GM12874 (cell line): ENCODE results near the gene APOL6.

Source experiments
- CTCF ChIP-seq: IDR thresholded peaks from 2 replicates; pipeline ENCODE4 v1.5.1; 2011; ENCODE audit warnings: low read depth, mild to moderate bottlenecking, control low read depth, low read length, moderate library complexity; ENCODE audit not compliant: insufficient read depth

Gene APOL6

DNA sequence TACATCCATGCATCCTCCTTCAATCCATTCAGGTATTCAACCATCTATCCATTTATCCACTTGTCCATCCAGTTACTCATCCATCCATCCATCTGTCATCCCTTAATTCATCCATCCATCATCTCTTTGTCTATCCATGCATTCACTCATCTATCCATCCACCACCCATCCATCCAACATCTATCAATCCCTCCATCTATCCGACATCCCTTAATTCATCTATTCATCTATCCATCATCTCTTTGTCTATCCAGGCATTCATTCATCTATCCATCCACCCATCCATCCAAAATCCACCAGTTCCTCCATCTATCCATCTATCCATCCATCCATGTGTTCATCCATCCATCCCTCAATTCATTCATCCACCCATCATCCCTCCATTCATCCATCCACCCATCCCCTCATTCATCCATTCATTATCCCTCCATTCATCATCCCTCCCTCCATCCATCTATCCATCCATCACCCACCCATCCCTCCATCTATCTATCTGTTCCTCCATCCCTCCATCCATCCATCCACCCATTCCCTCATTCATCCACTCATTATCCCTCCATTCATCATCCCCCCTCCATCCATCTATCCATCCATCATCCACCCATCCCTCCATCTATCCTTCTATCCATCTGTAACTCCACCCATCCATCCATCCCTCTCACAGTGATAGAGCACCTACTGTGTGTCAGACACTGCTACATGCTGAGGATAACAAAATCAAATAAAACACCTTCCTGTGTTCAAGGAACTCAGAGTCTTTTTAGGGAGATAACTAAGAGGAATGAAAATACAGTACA is 29.6 kb upstream of the APOL6 start:
- TF ChIP-seq CTCF, result no peak

DNA sequence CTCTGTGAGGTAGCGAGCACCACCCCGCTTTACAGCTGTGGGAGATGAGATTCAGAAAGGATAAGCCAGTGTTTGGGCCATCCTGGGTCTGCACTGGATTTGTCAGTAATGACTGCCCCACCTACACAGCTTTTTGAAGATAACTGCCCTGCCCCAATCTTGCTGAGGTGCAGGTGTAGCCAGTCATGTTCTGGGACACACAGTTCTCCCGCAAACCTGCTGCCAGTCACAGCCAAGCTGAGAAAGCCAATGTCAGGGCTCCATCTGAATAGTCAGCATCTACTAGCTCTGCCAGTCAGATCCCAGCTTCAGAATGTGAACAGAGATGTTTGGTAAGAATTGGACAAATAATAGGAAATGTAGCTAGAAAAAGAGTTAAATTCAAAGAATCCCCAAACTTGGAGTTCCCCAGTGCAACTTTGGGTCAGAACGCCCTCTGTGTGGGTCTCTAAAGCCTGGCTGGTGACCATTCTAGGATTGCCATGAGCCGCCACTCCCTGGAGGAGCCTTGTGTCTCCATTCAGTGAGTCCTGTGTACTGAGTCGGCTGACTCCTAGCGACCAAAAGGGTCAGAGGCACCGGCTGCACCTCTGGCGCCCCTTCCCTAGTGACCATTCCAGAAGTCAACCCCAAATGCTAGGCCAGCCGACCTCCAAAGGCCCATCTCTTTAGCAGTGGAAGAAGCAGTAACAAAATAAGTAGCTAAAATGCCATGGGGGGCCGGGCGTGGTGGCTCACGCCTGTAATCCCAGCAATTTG is 28.7 kb upstream of the APOL6 start:
- no peak for TF ChIP-seq CTCF

DNA sequence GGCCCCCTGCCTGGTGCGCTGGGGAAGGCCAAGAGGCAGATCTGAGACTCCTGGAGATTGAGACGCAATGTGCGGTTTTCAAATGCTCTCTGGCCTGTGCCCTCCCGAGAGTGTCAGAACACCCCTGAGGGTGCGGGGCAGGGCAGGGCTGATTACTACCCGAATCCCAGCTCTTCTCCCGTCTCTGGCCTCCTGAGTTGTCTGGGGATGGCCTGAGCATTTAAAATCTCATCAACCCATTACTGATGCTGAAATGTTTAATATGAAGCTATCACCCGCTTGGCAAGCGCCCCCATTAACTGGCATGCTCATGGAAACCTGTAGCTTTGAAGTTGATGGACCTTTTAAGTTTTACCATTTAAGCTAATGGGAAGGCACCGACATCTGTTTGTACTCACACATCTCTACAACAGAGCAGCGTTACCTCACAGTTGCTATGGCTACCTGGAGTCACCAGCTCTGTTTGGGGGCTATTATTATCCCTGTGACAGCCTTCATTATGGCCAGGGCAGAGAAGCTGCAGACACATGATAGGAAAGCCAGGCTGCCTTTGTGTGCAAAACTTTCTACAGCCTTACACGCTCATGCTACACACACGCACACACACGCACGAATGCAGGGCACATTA is 27.5 kb upstream of the APOL6 start:
- no peak for TF ChIP-seq CTCF

- TF ChIP-seq CTCF, result no peak
Measured at GRCh38 chr22:35621451-35621850, 26.8 kb upstream of the APOL6 start.

- TF ChIP-seq CTCF, result no peak
Measured at GRCh38 chr22:35622191-35622913, 25.9 kb upstream of the APOL6 start.

GRCh38 chr22:35624547-35624946 is 23.7 kb upstream of the APOL6 start:
- TF ChIP-seq CTCF, result no peak

DNA sequence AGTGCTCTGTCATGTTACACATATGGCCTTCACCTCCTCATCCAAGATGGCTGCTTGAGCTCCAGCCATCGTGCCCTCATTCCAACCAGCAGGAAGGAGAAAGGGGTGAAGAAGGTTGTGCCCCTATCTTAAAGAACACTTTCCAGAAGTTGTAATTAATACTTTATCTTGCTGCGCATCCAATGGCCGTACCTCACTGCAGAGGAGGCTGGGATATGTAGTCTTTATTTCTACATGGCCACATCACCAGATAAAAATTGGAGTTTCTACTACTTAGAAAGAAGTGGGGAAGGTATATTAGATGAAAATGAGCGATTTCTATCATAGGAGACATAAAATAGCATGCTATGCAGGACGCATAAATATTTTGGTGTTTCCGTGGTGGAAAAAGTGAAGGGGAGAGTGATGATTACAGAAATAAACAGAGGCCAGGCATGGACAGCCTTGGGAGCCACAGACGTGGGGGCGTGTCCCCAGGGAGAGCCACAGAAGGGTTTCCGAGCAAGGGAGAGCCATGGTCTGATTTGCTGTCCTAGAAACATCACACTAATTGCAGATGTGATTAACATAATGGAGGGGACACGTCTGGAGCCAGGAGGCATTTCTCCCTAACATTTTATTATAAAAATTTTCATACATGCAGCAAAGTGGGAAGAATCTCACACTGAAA is 22.3 kb upstream of the APOL6 start:
- TF ChIP-seq CTCF, result no peak
